ENCODE measurements around the gene ZNF705A. TPM values are rescaled to one million over a fixed set of nuclear protein-coding genes. Genes with fewer than 3 reads are reported as not detected.
A peak's percentile ranks its signal among the peaks of the same experiment; 100 is the strongest.
"Not testable (repeated sequence)": the region's sequence is repeated elsewhere in the genome, so short reads cannot be mapped to it uniquely, and the experiment has no call there.

ZNF705A gene
- polyA plus RNA-seq, 1 experiment, result not detected

DNA sequence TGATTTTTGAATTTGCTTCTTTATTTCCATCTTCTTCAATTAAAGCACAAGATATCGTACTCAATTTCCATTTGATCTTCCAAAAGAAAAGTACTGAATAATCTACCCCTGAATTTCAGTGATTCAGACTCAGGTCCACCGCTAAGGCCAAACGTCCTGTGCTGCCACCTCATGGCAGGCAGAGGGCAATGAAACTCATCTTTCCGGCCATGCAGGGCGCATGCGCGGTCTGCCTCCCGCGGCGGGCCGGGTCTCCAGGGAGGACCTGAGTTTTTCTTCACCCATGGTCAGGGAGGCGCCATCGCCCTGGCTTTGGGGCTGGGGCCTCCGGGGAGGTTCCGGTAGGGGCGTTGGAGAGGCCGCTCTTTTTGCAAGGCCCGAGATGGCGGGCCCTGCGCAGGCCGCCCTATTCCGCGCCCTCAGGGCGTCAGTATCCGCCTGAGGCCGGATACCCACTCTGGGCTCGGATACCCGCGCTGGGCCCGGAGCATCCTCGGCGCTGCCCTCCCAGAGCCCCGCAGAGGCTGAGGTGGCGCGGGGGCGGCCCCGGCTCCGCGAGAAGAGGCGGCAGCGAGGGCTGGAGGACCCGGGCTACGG is 23.3 kb downstream of the ZNF705A start:
- H3K27me3 ChIP-seq (ENCODE audit: control insufficient read depth, insufficient read depth, low read length); H3K27ac ChIP-seq (ENCODE audit: low read depth, low read length); H3K9me3 ChIP-seq (ENCODE audit: control insufficient read depth, insufficient read depth, low read length); POLR2A ChIA-PET: not testable (repeated sequence)
- peak; percentile 73 for TF ChIP-seq CTCF (IDR thresholded peaks at IDR 0.05; ENCODE audit: low read depth, low read length)
- CTCF ChIA-PET, result interaction anchor here (0.6 to 1.9 kb wide), 12 partner anchors 17 to 139 kb away, joined by 3 to 15 read pairs (median 4); no protein-coding TSS in a partner anchor
- DNase-seq (ENCODE audit: low read depth, low spot score), result peak; percentile 49
- peak overlapping the region; percentile 60 for H3K4me3 ChIP-seq (ENCODE audit: low read depth, low read length)

DNA sequence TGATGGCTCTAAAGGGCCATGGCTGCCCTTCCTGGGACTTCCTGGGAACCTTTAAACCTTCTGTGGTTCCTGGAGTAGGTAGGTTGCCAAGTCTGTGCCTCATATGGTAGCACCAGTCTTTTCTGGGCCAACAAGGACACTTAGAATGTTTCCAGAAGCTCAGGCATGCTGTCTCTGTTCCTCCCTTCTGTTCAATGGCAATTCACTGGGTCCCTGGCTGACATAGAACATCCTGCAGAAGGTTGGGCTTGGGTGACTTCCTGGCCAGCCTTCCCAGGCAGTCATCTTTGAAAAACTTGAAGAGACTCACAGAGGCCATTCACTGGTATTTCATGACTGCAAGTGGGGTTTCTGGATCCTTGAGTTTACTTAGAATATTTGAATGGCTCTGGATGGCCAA is 24.5 kb downstream of the ZNF705A start:
- H3K27me3 ChIP-seq (ENCODE audit: control insufficient read depth, insufficient read depth, low read length); H3K27ac ChIP-seq (ENCODE audit: low read depth, low read length); POLR2A ChIA-PET; DNase-seq (ENCODE audit: low read depth, low spot score); H3K4me3 ChIP-seq (ENCODE audit: low read depth, low read length); H3K9me3 ChIP-seq (ENCODE audit: control insufficient read depth, insufficient read depth, low read length): not testable (repeated sequence)
- CTCF ChIA-PET, result interaction anchor here (0.7 to 1.2 kb wide), 2 partner anchors 56 to 72 kb away, joined by 3 to 15 read pairs; no protein-coding TSS in a partner anchor

- H3K9me3 ChIP-seq (ENCODE audit: control insufficient read depth, insufficient read depth, low read length); H3K27me3 ChIP-seq (ENCODE audit: control insufficient read depth, insufficient read depth, low read length); POLR2A ChIA-PET; DNase-seq (ENCODE audit: low read depth, low spot score); H3K27ac ChIP-seq (ENCODE audit: low read depth, low read length); CTCF ChIA-PET; H3K4me3 ChIP-seq (ENCODE audit: low read depth, low read length): not testable (repeated sequence)
These were observed 26.1 kb downstream of the ZNF705A start for GRCh38 chr12:8182923-8183322.

GRCh38 chr12:8183346-8183745 is 26.5 kb downstream of the ZNF705A start:
- DNase-seq (ENCODE audit: low read depth, low spot score); CTCF ChIA-PET; H3K27me3 ChIP-seq (ENCODE audit: control insufficient read depth, insufficient read depth, low read length); H3K27ac ChIP-seq (ENCODE audit: low read depth, low read length); H3K4me3 ChIP-seq (ENCODE audit: low read depth, low read length); H3K9me3 ChIP-seq (ENCODE audit: control insufficient read depth, insufficient read depth, low read length); POLR2A ChIA-PET: not testable (repeated sequence)

DNA sequence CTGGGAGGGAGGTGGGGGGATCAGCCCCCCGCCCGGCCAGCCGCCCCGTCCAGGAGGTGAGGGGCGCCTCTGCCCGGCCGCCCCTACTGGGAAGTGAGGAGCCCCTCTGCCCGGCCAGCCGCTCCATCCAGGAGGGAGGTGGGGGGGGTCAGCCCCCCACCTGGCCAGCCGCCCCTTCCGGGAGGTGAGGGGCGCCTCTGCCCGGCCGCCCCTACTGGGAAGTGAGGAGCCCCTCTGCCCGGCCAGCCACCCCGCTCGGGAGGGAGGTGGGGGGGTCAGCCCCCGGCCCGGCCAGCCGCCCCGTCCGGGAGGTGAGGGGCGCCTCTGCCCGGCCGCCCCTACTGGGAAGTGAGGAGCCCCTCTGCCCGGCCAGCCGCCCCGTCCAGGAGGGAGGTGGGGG is 27.4 kb downstream of the ZNF705A start:
- DNase-seq (ENCODE audit: low read depth, low spot score); POLR2A ChIA-PET; CTCF ChIA-PET: not testable (repeated sequence)

GRCh38 chr12:8188088-8188487 is 31.3 kb downstream of the ZNF705A start:
- H3K27me3 ChIP-seq (ENCODE audit: control insufficient read depth, insufficient read depth, low read length); H3K27ac ChIP-seq (ENCODE audit: low read depth, low read length); H3K9me3 ChIP-seq (ENCODE audit: control insufficient read depth, insufficient read depth, low read length); POLR2A ChIA-PET; CTCF ChIA-PET; H3K4me3 ChIP-seq (ENCODE audit: low read depth, low read length); DNase-seq (ENCODE audit: low read depth, low spot score): not testable (repeated sequence)

More for the DNA sequence above, 27.4 kb downstream of the ZNF705A start:
- H3K9me3 ChIP-seq (ENCODE audit: control insufficient read depth, insufficient read depth, low read length); H3K27ac ChIP-seq (ENCODE audit: low read depth, low read length); H3K27me3 ChIP-seq (ENCODE audit: control insufficient read depth, insufficient read depth, low read length); H3K4me3 ChIP-seq (ENCODE audit: low read depth, low read length): not testable (repeated sequence)

DNA sequence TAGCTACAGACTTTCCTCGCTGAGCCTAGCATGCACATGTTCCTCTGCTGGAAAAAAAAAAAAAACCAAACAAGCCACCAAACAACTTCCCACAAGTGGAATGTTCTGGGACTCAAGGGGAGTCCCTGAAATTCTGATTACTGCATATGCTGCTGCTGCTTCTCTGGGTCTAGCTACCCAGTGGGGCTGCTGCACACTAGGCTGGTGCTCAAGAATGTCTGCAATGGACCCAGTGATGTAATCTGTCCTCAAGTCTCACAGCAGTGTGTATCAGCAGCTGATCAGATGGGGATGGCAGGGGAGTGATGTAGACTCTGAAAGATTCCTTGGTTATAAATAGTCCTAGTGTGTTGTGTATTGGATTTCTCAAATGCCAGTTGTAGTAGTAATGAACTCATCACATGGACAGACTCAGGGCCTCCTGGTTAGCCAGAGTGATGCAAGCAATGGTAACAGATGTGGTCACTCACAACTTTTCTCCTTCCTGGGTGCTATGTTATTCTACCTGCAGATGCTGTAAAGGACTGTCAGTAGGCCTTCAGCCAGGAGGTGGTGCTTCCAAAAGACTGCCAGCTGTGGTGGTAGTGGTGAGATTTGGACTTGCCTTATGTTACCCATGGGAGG is 41.0 kb downstream of the ZNF705A start:
- H3K27ac ChIP-seq (ENCODE audit: low read depth, low read length), result peak overlapping the region; percentile 73
- DNase-seq (ENCODE audit: low read depth, low spot score), result peak; percentile 70
- CTCF ChIA-PET, result interaction anchor here (0.8 to 1.1 kb wide), 3 partner anchors 17 to 47 kb away, joined by 3 to 4 read pairs (median 3); no protein-coding TSS in a partner anchor

GRCh38 chr12:8218711-8219382 is 62.0 kb downstream of the ZNF705A start:
- H3K4me3 ChIP-seq (ENCODE audit: low read depth, low read length); H3K27ac ChIP-seq (ENCODE audit: low read depth, low read length); POLR2A ChIA-PET; H3K27me3 ChIP-seq (ENCODE audit: control insufficient read depth, insufficient read depth, low read length); H3K9me3 ChIP-seq (ENCODE audit: control insufficient read depth, insufficient read depth, low read length); DNase-seq (ENCODE audit: low read depth, low spot score): not testable (repeated sequence)
- CTCF ChIA-PET, result interaction anchor here (0.6 kb wide), 1 partner anchor 24 kb away, joined by 3 read pairs; no protein-coding TSS in a partner anchor

More for the DNA sequence above, 41.0 kb downstream of the ZNF705A start:
- POLR2A ChIA-PET; H3K9me3 ChIP-seq (ENCODE audit: control insufficient read depth, insufficient read depth, low read length); H3K27me3 ChIP-seq (ENCODE audit: control insufficient read depth, insufficient read depth, low read length); H3K4me3 ChIP-seq (ENCODE audit: low read depth, low read length): not testable (repeated sequence)

DNA sequence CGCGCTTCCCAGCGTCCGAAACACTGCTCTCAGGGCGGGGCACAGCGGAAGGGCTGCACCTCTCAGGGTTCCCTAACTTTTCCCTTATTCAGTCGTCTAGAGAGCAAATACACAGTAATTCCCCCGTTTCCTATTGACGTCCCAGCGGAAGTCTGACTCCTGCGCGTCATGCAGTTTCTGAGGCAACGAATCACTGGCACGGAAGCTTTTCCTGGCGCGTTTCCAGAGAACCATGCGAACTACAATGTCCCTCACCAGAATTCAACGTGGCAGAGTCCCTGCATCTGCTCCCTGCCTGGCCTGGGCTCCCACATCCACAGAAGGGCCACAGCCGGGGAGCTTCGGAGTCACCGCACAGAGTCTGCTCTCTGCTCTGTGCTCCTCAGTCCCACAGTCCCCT is 64.6 kb downstream of the ZNF705A start:
- H3K27me3 ChIP-seq (ENCODE audit: control insufficient read depth, insufficient read depth, low read length); H3K27ac ChIP-seq (ENCODE audit: low read depth, low read length); POLR2A ChIA-PET; CTCF ChIA-PET; H3K9me3 ChIP-seq (ENCODE audit: control insufficient read depth, insufficient read depth, low read length); DNase-seq (ENCODE audit: low read depth, low spot score); H3K4me3 ChIP-seq (ENCODE audit: low read depth, low read length): not testable (repeated sequence)

GRCh38 chr12:8221844-8222243 is 65.0 kb downstream of the ZNF705A start:
- DNase-seq (ENCODE audit: low read depth, low spot score); H3K27ac ChIP-seq (ENCODE audit: low read depth, low read length); POLR2A ChIA-PET; H3K4me3 ChIP-seq (ENCODE audit: low read depth, low read length); H3K27me3 ChIP-seq (ENCODE audit: control insufficient read depth, insufficient read depth, low read length); CTCF ChIA-PET; H3K9me3 ChIP-seq (ENCODE audit: control insufficient read depth, insufficient read depth, low read length): not testable (repeated sequence)

DNA sequence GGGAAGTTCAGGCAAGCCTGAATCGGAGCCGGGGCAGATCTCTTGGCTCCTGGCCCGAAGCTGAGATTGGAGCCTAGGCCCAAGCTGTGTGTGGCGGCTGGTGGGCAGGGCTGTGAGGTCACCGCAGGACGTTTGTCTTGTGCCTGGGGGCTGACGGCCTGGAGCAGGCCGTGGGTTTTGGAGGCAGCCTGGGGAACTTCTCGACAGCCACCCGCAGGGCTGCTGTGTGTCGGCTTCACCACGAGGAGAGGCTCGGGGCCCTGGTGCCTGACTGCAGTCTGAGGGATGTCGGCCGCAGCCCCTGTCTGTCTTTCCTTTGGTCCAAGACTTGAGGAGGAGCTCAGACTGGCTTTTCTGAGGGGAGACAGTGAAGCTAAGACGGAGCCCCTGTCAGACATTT is 65.5 kb downstream of the ZNF705A start:
- H3K27ac ChIP-seq (ENCODE audit: low read depth, low read length); H3K9me3 ChIP-seq (ENCODE audit: control insufficient read depth, insufficient read depth, low read length); DNase-seq (ENCODE audit: low read depth, low spot score); H3K27me3 ChIP-seq (ENCODE audit: control insufficient read depth, insufficient read depth, low read length); CTCF ChIA-PET; H3K4me3 ChIP-seq (ENCODE audit: low read depth, low read length); POLR2A ChIA-PET: not testable (repeated sequence)

All from AG04450 (cell line).